Measurements from ENCODE around the gene ZNF335.
"Not testable (repeated sequence)": the region's sequence is repeated elsewhere in the genome, so short reads cannot be mapped to it uniquely, and the experiment has no call there.

ZNF335 gene

GRCh38 chr20:46000262-46000996 is 28.4 kb upstream of the ZNF335 start:
- no peak for DNase-seq

- DNase-seq = no peak
Measured at GRCh38 chr20:45999557-46000261, 27.7 kb upstream of the ZNF335 start.

- DNase-seq = peak; percentile 31
Measured at GRCh38 chr20:45998761-45999160, 26.8 kb upstream of the ZNF335 start.

GRCh38 chr20:45998337-45998736 is 26.3 kb upstream of the ZNF335 start:
- DNase-seq = no peak

- no peak for DNase-seq
Measured at GRCh38 chr20:45997187-45997586, 25.2 kb upstream of the ZNF335 start.

- DNase-seq = not testable (repeated sequence)
Measured at GRCh38 chr20:45995495-45996097, 23.6 kb upstream of the ZNF335 start.

- no peak for DNase-seq
Measured at GRCh38 chr20:45994761-45995493, 22.9 kb upstream of the ZNF335 start.

GRCh38 chr20:45993197-45993951 is 21.4 kb upstream of the ZNF335 start:
- DNase-seq = no peak

- no peak for DNase-seq
Measured at GRCh38 chr20:45991616-45992015, 19.6 kb upstream of the ZNF335 start.

GRCh38 chr20:45988830-45989229 is 16.8 kb upstream of the ZNF335 start:
- DNase-seq = not testable (repeated sequence)

GRCh38 chr20:45987108-45987780 is 15.2 kb upstream of the ZNF335 start:
- peak; percentile 77 for DNase-seq

GRCh38 chr20:45985573-45985972 is 13.6 kb upstream of the ZNF335 start:
- no peak for DNase-seq

GRCh38 chr20:45983279-45983743 is 11.3 kb upstream of the ZNF335 start:
- DNase-seq = no peak

- DNase-seq = no peak
Measured at GRCh38 chr20:45981261-45981660, 9.3 kb upstream of the ZNF335 start.

GRCh38 chr20:45976086-45976485 is 4.1 kb upstream of the ZNF335 start:
- DNase-seq = no peak

GRCh38 chr20:45975686-45976085 is 3.7 kb upstream of the ZNF335 start:
- no peak for DNase-seq

GRCh38 chr20:45974896-45975565 is 3.0 kb upstream of the ZNF335 start:
- no peak for DNase-seq

- DNase-seq = no peak
Measured at GRCh38 chr20:45972500-45973183, 639 bp upstream of the ZNF335 start.

GRCh38 chr20:45971425-45971674 is 653 bp downstream of the ZNF335 start:
- DNase-seq = no peak

- peak; percentile 21 for DNase-seq
Measured at GRCh38 chr20:45970646-45971424, 1.2 kb downstream of the ZNF335 start.

Measured in CD4-positive, alpha-beta T cell treated with Interleukin-10 for 1 hour (primary cell).